SJSA1 (cell line): Measurements from ENCODE around the gene HIGD2B. TPM values are rescaled to one million over a fixed set of nuclear protein-coding genes. Genes with fewer than 3 reads are reported as not detected.
"Not testable (repeated sequence)": the region's sequence is repeated elsewhere in the genome, so short reads cannot be mapped to it uniquely, and the experiment has no call there.

Source experiments
- DNase-seq, 2 experiments: peaks; one replicate each; pipeline ENCODE4 v3.0.0-alpha.2; 2015 to 2020; ENCODE audit warnings: low spot score in 2 of 2, low read depth in 1 of 2
- H3K27ac ChIP-seq: fragments of 250-450 bp; sonication (Bioruptor Pico); 2 replicates; pipeline ENCODE4 v1.5.1; 2020; ENCODE audit warnings: mild to moderate bottlenecking, moderate library complexity
- H3K27me3 ChIP-seq: fragments of 250-450 bp; sonication (Bioruptor Pico); replicated peaks from 2 replicates; pipeline ENCODE4 v1.5.1; 2020; ENCODE audit warnings: mild to moderate bottlenecking, moderate library complexity
- H3K36me3 ChIP-seq: fragments of 250-450 bp; sonication (Bioruptor Pico); 2 replicates; pipeline ENCODE4 v1.5.1; 2020; ENCODE audit warnings: mild to moderate bottlenecking
- H3K4me1 ChIP-seq: fragments of 250-450 bp; sonication (Bioruptor Pico); replicated peaks from 2 replicates; pipeline ENCODE4 v1.6.1; 2021; ENCODE audit warnings: mild to moderate bottlenecking
- H3K4me3 ChIP-seq: fragments of 250-450 bp; sonication (Bioruptor Pico); 2 replicates; pipeline ENCODE4 v1.5.1; 2020; ENCODE audit warnings: mild to moderate bottlenecking
- H3K9me3 ChIP-seq: fragments of 250-450 bp; sonication (Bioruptor Pico); replicated peaks from 2 replicates; pipeline ENCODE4 v1.5.1; 2020; ENCODE audit warnings: mild to moderate bottlenecking
- total RNA-seq: library from RNA; depleted of rRNA; stranded (reverse); fragments of >200 nt; shearing (Covaris generic); gene quantifications from 2 replicates; pipeline ENCODE4 v1.2.3, GENCODE V29; 2014; rRNA removed

The HIGD2B gene
- total RNA-seq, 1 experiment from 2014 or later: not detected

DNA sequence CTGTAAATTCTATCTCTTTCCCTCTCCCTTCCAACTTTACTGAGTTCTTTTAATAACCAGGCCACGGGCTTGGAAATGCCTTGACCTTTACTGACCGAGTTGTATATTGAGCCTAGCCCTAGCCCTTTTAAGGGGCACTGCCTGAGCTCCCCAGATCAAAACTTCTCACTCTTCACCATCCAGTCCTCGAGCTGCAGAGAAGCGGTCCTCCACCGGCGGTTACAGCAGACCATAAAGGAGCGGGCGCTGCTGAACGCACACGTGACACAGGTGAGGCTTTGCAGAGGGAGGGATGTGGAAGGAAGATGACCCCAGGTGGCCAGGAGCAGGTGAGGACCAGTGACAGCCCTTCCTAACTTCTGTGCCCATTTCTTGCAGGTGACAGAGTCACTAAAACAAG, 24.9 kb downstream of the HIGD2B start:
- DNase-seq: peak in 1 of 2 experiments; percentile 42
- H3K27me3 ChIP-seq, H3K9me3 ChIP-seq, H3K4me3 ChIP-seq, H3K4me1 ChIP-seq, H3K36me3 ChIP-seq, H3K27ac ChIP-seq: not testable (repeated sequence)

GRCh38 chr15:72656014-72656413, 30.0 kb downstream of the HIGD2B start:
- not testable (repeated sequence) for DNase-seq, H3K9me3 ChIP-seq, H3K27ac ChIP-seq, H3K4me1 ChIP-seq, H3K4me3 ChIP-seq, H3K27me3 ChIP-seq, H3K36me3 ChIP-seq

DNA sequence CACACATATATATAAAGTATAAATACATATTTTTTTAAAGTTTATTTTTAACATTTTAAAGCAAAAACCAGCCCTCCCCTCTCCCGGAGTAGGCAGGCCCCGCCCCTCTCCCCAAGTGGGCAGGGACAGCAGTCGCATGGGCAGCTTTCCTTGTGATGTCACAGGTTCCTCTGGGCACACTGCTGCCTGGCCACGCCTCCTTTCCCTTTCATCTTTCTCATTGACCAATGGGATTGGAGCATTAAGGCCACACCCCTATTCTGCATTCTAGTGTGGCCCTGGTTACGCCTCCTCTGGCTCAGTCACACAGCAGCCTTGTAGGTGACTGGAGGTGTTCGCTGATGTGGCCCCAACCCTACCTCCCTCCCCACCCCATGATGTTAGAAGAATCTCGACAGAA, 31.6 kb downstream of the HIGD2B start, which contains the start of gene GOLGA6B:
TSS of gene GOLGA6B (plus strand) at position 301 of the 400 bp plus-strand sequence. CDS start at position 342, 41 bp downstream.
- not testable (repeated sequence) for H3K4me1 ChIP-seq, H3K36me3 ChIP-seq, H3K27me3 ChIP-seq, DNase-seq, H3K9me3 ChIP-seq, H3K27ac ChIP-seq, H3K4me3 ChIP-seq

- DNase-seq, H3K27me3 ChIP-seq, H3K9me3 ChIP-seq, H3K27ac ChIP-seq, H3K36me3 ChIP-seq, H3K4me3 ChIP-seq, H3K4me1 ChIP-seq: not testable (repeated sequence)
Observed at GRCh38 chr15:72648631-72649253, 37.2 kb downstream of the HIGD2B start.

GRCh38 chr15:72642271-72642670, 43.7 kb downstream of the HIGD2B start:
- not testable (repeated sequence) for H3K27ac ChIP-seq, H3K4me3 ChIP-seq, H3K9me3 ChIP-seq, H3K4me1 ChIP-seq, H3K27me3 ChIP-seq, DNase-seq, H3K36me3 ChIP-seq

- H3K9me3 ChIP-seq, H3K36me3 ChIP-seq, DNase-seq, H3K4me1 ChIP-seq, H3K27me3 ChIP-seq, H3K27ac ChIP-seq, H3K4me3 ChIP-seq: not testable (repeated sequence)
Observed at GRCh38 chr15:72639759-72640483, 46.1 kb downstream of the HIGD2B start.

GRCh38 chr15:72636519-72637282, 49.3 kb downstream of the HIGD2B start:
- H3K9me3 ChIP-seq, H3K4me1 ChIP-seq, H3K36me3 ChIP-seq, H3K27me3 ChIP-seq: not testable (repeated sequence)
- Histone ChIP-seq H3K4me3 (peak overlapping the region; percentile 34), H3K27ac (peak overlapping the region; percentile 65)
- DNase-seq: peak; percentile 85 to 90

- not testable (repeated sequence) for DNase-seq, H3K27ac ChIP-seq, H3K9me3 ChIP-seq, H3K4me3 ChIP-seq, H3K36me3 ChIP-seq, H3K4me1 ChIP-seq, H3K27me3 ChIP-seq
Observed at GRCh38 chr15:72629068-72629570, 56.9 kb downstream of the HIGD2B start.

GRCh38 chr15:72628249-72629067, 57.5 kb downstream of the HIGD2B start:
- H3K4me3 ChIP-seq, H3K27me3 ChIP-seq, H3K27ac ChIP-seq, H3K9me3 ChIP-seq, H3K4me1 ChIP-seq, DNase-seq, H3K36me3 ChIP-seq: not testable (repeated sequence)

DNA sequence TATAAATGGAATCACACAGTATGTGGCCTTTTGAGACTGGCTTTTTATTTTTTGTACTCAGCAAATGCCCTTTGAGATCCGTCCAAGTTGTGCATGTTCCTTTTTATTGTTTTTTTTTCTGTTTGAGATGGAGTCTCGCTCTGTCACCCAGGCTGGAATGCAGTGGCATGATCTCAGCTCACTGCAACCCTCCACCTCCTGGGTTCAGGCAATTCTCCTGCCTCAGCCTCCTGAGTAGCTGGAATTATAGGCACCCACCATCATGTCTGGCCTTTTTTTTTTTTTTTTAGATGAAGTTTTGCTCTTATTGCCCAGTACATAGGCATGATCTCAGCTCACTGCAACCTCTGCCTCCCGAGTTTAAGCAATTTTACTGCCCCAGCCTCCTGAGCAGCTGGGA, 59.8 kb downstream of the HIGD2B start:
- H3K4me3 ChIP-seq, H3K4me1 ChIP-seq, H3K9me3 ChIP-seq, H3K36me3 ChIP-seq, H3K27me3 ChIP-seq, H3K27ac ChIP-seq: not testable (repeated sequence)
- peak in 1 of 2 experiments; percentile 16 for DNase-seq

Other genes with a start within 250 kb of the HIGD2B start
- 27.8 and 36.6 TPM in 2 replicates for gene ARIH1, start 211.9 kb downstream of the HIGD2B start, total RNA-seq
- gene GOLGA6B, start 31.5 kb downstream of the HIGD2B start, total RNA-seq: not detected in 2 replicates
- 14.4 and 18.5 TPM in 2 replicates for gene BBS4, start within 50 bp of the HIGD2B start, total RNA-seq
- gene ADPGK, start 97.6 kb upstream of the HIGD2B start, total RNA-seq: 57.7 and 83.8 TPM in 2 replicates